ENCODE results near the gene C17orf67. TPM values are rescaled to one million over a fixed set of nuclear protein-coding genes. Genes with fewer than 3 reads are reported as not detected.

Gene C17orf67
- polyA plus RNA-seq, 1 donor (not counting 4 experiments of a cell fraction or from before 2014, with no cell fraction given), result 0.46 TPM

DNA sequence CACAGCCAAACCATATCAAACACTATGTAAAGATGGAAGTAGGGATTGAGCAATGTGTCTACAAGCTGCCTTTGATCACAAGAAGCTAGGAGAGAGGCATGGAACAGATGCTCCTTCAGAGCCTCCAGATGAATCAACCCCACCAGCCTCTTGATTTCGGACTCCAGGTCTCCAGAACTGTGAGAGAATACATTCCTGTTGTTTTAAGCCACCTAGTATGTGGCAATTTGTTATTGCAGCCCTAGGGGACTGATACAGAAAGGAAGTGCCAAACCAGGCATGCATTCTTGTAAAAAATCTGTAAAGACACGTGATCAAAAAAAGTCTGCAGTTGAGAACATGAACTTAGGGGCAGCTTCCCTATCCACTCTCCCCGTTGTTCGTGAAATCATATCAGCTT, 91.1 kb downstream of the C17orf67 start:
- no peak for FAIRE-seq
- Histone ChIP-seq H3K27me3 (ENCODE audit: control insufficient read depth, extremely low read depth, insufficient read depth, low read length) (no peaks in the 10 kb centered on the region), H3K4me2 (ENCODE audit: control insufficient read depth, extremely low read depth, insufficient read depth, low read depth, low read length) (no peak overlapping the region), H3K9me3 (ENCODE audit: control insufficient read depth, low read depth, low read length) (no peaks in the 10 kb centered on the region), H3K27ac (ENCODE audit: control insufficient read depth, insufficient read depth, low read length) (no peak overlapping the region), H3K4me3 (ENCODE audit: control insufficient read depth in 2 of 3, extremely low read depth in 1 of 3, insufficient read depth in 2 of 3, low read depth in 1 of 3, low read length in 3 of 3) (no peak overlapping the region), H4K20me1 (ENCODE audit: control insufficient read depth, extremely low read depth, insufficient read depth, low read length) (no peaks in the 10 kb centered on the region), H3K9ac (ENCODE audit: control insufficient read depth, extremely low read depth, insufficient read depth, low read length) (no peak overlapping the region), H3K36me3 (ENCODE audit: control insufficient read depth in 2 of 2, extremely low read depth in 1 of 2, insufficient read depth in 2 of 2, low read length in 2 of 2) (no peaks in the 10 kb centered on the region), H3K4me1 (ENCODE audit: control insufficient read depth, extremely low read depth, insufficient read depth, low read length) (no peaks in the 10 kb centered on the region), H2AFZ (ENCODE audit: control insufficient read depth, low read length) (no peak overlapping the region), H3K79me2 (ENCODE audit: control insufficient read depth, insufficient read depth, low read length) (no peaks in the 10 kb centered on the region), H3K9me1 (ENCODE audit: control insufficient read depth, extremely low read depth, insufficient read depth, low read length) (no peaks in the 10 kb centered on the region)
- TF ChIP-seq EZH2 (IDR thresholded peaks at IDR 0.05; ENCODE audit: low read length), result no peak
- TF ChIP-seq, protein P1, sequence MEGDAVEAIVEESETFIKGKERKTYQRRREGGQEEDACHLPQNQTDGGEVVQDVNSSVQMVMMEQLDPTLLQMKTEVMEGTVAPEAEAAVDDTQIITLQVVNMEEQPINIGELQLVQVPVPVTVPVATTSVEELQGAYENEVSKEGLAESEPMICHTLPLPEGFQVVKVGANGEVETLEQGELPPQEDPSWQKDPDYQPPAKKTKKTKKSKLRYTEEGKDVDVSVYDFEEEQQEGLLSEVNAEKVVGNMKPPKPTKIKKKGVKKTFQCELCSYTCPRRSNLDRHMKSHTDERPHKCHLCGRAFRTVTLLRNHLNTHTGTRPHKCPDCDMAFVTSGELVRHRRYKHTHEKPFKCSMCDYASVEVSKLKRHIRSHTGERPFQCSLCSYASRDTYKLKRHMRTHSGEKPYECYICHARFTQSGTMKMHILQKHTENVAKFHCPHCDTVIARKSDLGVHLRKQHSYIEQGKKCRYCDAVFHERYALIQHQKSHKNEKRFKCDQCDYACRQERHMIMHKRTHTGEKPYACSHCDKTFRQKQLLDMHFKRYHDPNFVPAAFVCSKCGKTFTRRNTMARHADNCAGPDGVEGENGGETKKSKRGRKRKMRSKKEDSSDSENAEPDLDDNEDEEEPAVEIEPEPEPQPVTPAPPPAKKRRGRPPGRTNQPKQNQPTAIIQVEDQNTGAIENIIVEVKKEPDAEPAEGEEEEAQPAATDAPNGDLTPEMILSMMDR (optimal IDR thresholded peaks at IDR 0.05 in 1 of 3, IDR thresholded peaks at IDR 0.05 in 1 of 3, conservative IDR thresholded peaks at IDR 0.05 in 1 of 3; ENCODE audit: extremely low read depth in 1 of 3, insufficient read depth in 2 of 3, low read length in 3 of 3), result no peak
- no peak for DNase-seq (ENCODE audit: low read depth, low spot score)
- dilution Hi-C loops (cut with MboI; ENCODE audit: extremely low pct_ligation_motif_present, low sequenced_read_pairs), result no loop called here

Small RNA genes within 50 kb of the gene (small RNA-seq; reads per million reads assigned to genes)
- gene RNU6-1158P (ENCODE audit: insufficient read length in 3 of 3, low read depth in 3 of 3, low replicate concordance in 1 of 3), result 0 reads per million in 3 experiments

Other genes starting within 250 kb of the C17orf67 start
- gene NOG, start 240.2 kb downstream of the C17orf67 start, polyA plus RNA-seq, result 0.32 to 2.9 TPM (median 0.68 TPM) in 3 replicates
- 1.6 to 4.7 TPM (median 2.8 TPM) in 3 replicates for gene DGKE, start 231 bp upstream of the C17orf67 start, polyA plus RNA-seq
- gene TRIM25, start 80.1 kb upstream of the C17orf67 start, polyA plus RNA-seq, result 35.0 to 98.7 TPM (median 60.3 TPM) in 3 replicates
- 7.2 to 11.6 TPM (median 8.3 TPM) in 3 replicates for gene COIL, start 127.1 kb upstream of the C17orf67 start, polyA plus RNA-seq
- 33.7 to 43.4 TPM (median 34.4 TPM) in 3 replicates for gene SCPEP1, start 144.2 kb upstream of the C17orf67 start, polyA plus RNA-seq

All from keratinocyte (primary cell).